AG04450 (cell line): ENCODE data around the gene LMBR1L. TPM values are rescaled to one million over a fixed set of nuclear protein-coding genes. Genes with fewer than 3 reads are reported as not detected.
A peak's percentile ranks its signal among the peaks of the same experiment; 100 is the strongest.
"Not testable (repeated sequence)": the region's sequence is repeated elsewhere in the genome, so short reads cannot be mapped to it uniquely, and the experiment has no call there.

Experiments used
- CTCF ChIA-PET: fragments of 300-600, 350-600 bp; formaldehyde crosslinking; extraction: SDS; loops from one replicate; lab custom pipeline; 2022; ENCODE audit warnings: antibody characterized with exemption, inconsistent platforms; lab: Charles Lee
- POLR2A ChIA-PET: fragments of 350-600 bp; formaldehyde crosslinking; extraction: SDS; loops from one replicate; lab custom pipeline; 2021; ENCODE audit warnings: antibody characterized with exemption, inconsistent platforms; lab: Yijun Ruan, JAX
- DNase-seq: peaks from one replicate; pipeline ENCODE4 v3.0.0-alpha.2; 2011; ENCODE audit warnings: low read depth, low spot score
- H3K27ac ChIP-seq: one replicate; pipeline ENCODE4 v1.5.1; 2012; ENCODE audit warnings: low read depth, low read length, control low read depth
- H3K27me3 ChIP-seq: one replicate; pipeline ENCODE4 v1.6.0; 2012; ENCODE audit warnings: low read length; ENCODE audit not compliant: control insufficient read depth, insufficient read depth
- H3K4me3 ChIP-seq: 2 replicates; pipeline ENCODE4 v1.5.1; 2011; ENCODE audit warnings: mild to moderate bottlenecking, low read depth, low read length, control low read depth
- H3K9me3 ChIP-seq: 2 replicates; pipeline ENCODE4 v1.5.1; 2012; ENCODE audit warnings: low read length; ENCODE audit not compliant: control insufficient read depth, insufficient read depth
- polyA plus RNA-seq: library from polyadenylated mRNA; depleted of rRNA; stranded (reverse); fragments of >200 nt; gene quantifications from 2 replicates; pipeline ENCODE4 v1.2.3, GENCODE V29; 2011
- TF ChIP-seq, protein P1 (sequence below): IDR thresholded peaks from 2 replicates; pipeline ENCODE4 v1.5.1; 2011; ENCODE audit warnings: low read depth, low read length, control low read depth, inconsistent platforms

The LMBR1L gene
- polyA plus RNA-seq, 1 experiment, result 34.1 TPM

DNA sequence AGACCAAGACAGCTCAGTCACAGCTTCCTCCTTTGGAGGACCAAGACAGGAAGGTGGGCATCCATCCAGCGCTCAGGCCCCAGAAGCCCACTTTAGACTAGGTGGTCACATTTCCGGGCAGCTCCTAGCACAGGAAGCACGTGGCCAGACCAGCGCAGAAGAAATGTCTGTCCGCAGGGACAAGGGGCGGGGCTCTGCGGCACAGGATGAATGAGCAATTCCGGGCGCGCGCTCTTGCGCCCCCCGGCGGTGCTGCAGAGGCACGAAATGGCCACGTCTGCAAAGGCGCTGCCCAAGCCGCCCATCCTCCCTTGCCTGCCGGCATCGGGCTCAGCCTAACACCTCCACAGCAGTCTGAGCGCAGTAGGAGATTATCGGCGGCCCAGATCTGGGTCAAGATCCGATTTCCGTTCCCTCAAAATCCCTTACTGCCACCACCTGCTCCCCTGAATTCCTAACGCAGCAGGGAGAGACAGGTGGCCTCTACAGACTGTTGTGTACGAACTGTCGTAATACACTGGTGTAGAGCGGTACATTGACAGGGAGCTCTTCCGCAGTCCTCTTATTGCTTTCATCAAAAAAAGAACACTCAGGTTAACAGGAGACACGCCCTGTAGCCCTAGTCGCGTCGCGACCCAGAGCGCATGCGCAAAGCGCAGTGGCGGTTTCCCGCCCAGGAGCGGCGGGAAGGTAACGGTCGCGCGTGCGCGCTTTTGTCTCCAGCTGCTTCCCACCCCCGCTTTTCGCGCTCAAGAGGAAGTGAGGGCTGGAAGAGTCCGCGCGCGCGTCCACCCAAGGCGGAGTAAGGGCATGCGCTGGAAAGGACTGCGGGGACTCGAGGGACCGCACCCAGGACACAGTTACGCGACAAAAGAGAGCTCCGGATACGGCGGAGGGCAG is 19.8 kb upstream of the LMBR1L start:
- no peaks in the 10 kb centered on the region for H3K27me3 ChIP-seq
- peak; percentile 86 for DNase-seq
- ChIA-PET CTCF (interaction anchor here (0.5 to 4.5 kb wide), 40 partner anchors 9 to 172 kb away, joined by 3 to 34 read pairs (median 4); partner anchors contain the start of genes DHH and LMBR1L), POLR2A (interaction anchor here (0.6 to 4.5 kb wide), 41 partner anchors 9 to 551 kb away, joined by 3 to 65 read pairs (median 6); partner anchors contain the start of genes DHH, FKBP11, LMBR1L and RHEBL1)
- peak overlapping the region; percentile 90 for H3K4me3 ChIP-seq
- TF ChIP-seq, protein P1, sequence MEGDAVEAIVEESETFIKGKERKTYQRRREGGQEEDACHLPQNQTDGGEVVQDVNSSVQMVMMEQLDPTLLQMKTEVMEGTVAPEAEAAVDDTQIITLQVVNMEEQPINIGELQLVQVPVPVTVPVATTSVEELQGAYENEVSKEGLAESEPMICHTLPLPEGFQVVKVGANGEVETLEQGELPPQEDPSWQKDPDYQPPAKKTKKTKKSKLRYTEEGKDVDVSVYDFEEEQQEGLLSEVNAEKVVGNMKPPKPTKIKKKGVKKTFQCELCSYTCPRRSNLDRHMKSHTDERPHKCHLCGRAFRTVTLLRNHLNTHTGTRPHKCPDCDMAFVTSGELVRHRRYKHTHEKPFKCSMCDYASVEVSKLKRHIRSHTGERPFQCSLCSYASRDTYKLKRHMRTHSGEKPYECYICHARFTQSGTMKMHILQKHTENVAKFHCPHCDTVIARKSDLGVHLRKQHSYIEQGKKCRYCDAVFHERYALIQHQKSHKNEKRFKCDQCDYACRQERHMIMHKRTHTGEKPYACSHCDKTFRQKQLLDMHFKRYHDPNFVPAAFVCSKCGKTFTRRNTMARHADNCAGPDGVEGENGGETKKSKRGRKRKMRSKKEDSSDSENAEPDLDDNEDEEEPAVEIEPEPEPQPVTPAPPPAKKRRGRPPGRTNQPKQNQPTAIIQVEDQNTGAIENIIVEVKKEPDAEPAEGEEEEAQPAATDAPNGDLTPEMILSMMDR, result peak; percentile 91
- H3K9me3 ChIP-seq, result peaks cover 5% of the 10 kb centered on the region; the same call in 1 of the 2 replicates
- peak overlapping the region; percentile 98 for H3K27ac ChIP-seq

- CTCF ChIA-PET, result interaction anchor here (0.6 to 4.5 kb wide), 30 partner anchors 9 to 172 kb away, joined by 3 to 34 read pairs (median 4); partner anchors contain the start of genes DHH and LMBR1L
- Histone ChIP-seq H3K9me3 (peaks cover 5% of the 10 kb centered on the region; the same call in 1 of the 2 replicates), H3K27me3 (no peaks in the 10 kb centered on the region), H3K27ac (peak overlapping the region; percentile 98), H3K4me3 (peak overlapping the region; percentile 90)
- TF ChIP-seq, protein P1, result no peak
- POLR2A ChIA-PET, result interaction anchor here (0.7 to 4.5 kb wide), 17 partner anchors 8 to 544 kb away, joined by 3 to 65 read pairs (median 15); partner anchors contain the start of genes DHH, LMBR1L, RHEBL1 and TUBA1A
- no peak for DNase-seq
These were observed 18.9 kb upstream of the LMBR1L start for GRCh38 chr12:49129332-49130150.

GRCh38 chr12:49127971-49128370 is 17.3 kb upstream of the LMBR1L start:
- H3K9me3 ChIP-seq, H3K27ac ChIP-seq, POLR2A ChIA-PET, H3K4me3 ChIP-seq, H3K27me3 ChIP-seq, DNase-seq: not testable (repeated sequence)
- CTCF ChIA-PET, result interaction anchor here (0.6 to 1.8 kb wide), 2 partner anchors 40 to 87 kb away, joined by 5 to 12 read pairs; no protein-coding TSS in a partner anchor

- ChIA-PET CTCF (interaction anchor here (0.6 to 1.8 kb wide), 4 partner anchors 39 to 86 kb away, joined by 3 to 12 read pairs (median 4); no protein-coding TSS in a partner anchor), POLR2A (interaction anchor here (0.6 kb wide), 1 partner anchor 61 kb away, joined by 3 read pairs; no protein-coding TSS in a partner anchor)
- DNase-seq, result no peak
- Histone ChIP-seq H3K27me3 (no peaks in the 10 kb centered on the region), H3K4me3 (no peak overlapping the region), H3K27ac (peak overlapping the region; percentile 11), H3K9me3 (peaks cover 5% of the 10 kb centered on the region; the same call in 1 of the 2 replicates)
- TF ChIP-seq, protein P1, result no peak
These were observed 16.5 kb upstream of the LMBR1L start for GRCh38 chr12:49126852-49127763.
